DMS79 (cell line): ENCODE data around the gene PLAGL2.
"Not testable (repeated sequence)": the region's sequence is repeated elsewhere in the genome, so short reads cannot be mapped to it uniquely, and the experiment has no call there.

ENCODE experiments used
- DNase-seq: peaks from one replicate; lab custom pipeline; 2025; lab: John Stamatoyannopoulos, UW

The PLAGL2 gene

GRCh38 chr20:32203356-32204204 lies 4.0 kb downstream of the PLAGL2 start:
- DNase-seq, result no peak

- DNase-seq, result no peak
These were observed 5.6 kb downstream of the PLAGL2 start for GRCh38 chr20:32201977-32202363.

GRCh38 chr20:32201296-32201976 lies 6.1 kb downstream of the PLAGL2 start:
- no peak for DNase-seq

- no peak for DNase-seq
These were observed 8.5 kb downstream of the PLAGL2 start for GRCh38 chr20:32199006-32199405.

- DNase-seq, result not testable (repeated sequence)
These were observed 10.4 kb downstream of the PLAGL2 start for GRCh38 chr20:32197136-32197535.

GRCh38 chr20:32196613-32197012 lies 10.9 kb downstream of the PLAGL2 start:
- DNase-seq, result not testable (repeated sequence)

GRCh38 chr20:32195581-32195980 lies 12.0 kb downstream of the PLAGL2 start:
- no peak for DNase-seq

GRCh38 chr20:32193996-32194395 lies 13.5 kb downstream of the PLAGL2 start:
- no peak for DNase-seq

GRCh38 chr20:32193336-32193735 lies 14.2 kb downstream of the PLAGL2 start:
- not testable (repeated sequence) for DNase-seq

GRCh38 chr20:32192698-32193097 lies 14.8 kb downstream of the PLAGL2 start:
- DNase-seq, result no peak

GRCh38 chr20:32191873-32192272 lies 15.7 kb downstream of the PLAGL2 start:
- no peak for DNase-seq

- DNase-seq, result no peak
These were observed 16.1 kb downstream of the PLAGL2 start for GRCh38 chr20:32191422-32191821.

- peak; percentile 61 for DNase-seq
These were observed 16.7 kb downstream of the PLAGL2 start for GRCh38 chr20:32190616-32191415.

- DNase-seq, result peak; percentile 61
These were observed 17.6 kb downstream of the PLAGL2 start for GRCh38 chr20:32189691-32190615.

- no peak for DNase-seq
These were observed 18.5 kb downstream of the PLAGL2 start for GRCh38 chr20:32189123-32189410.

- no peak for DNase-seq
These were observed 19.0 kb downstream of the PLAGL2 start for GRCh38 chr20:32188376-32189122.

GRCh38 chr20:32186506-32186905 lies 21.0 kb downstream of the PLAGL2 start:
- no peak for DNase-seq

GRCh38 chr20:32184961-32185603 lies 22.5 kb downstream of the PLAGL2 start:
- DNase-seq, result no peak

GRCh38 chr20:32183947-32184635 lies 23.5 kb downstream of the PLAGL2 start:
- DNase-seq, result no peak

GRCh38 chr20:32181606-32182005 lies 25.9 kb downstream of the PLAGL2 start:
- DNase-seq, result no peak
